Mesendoderm (in vitro differentiated cells): Measurements from ENCODE around the gene CRYBG2.

Experiments used
- DNase-seq: peaks from one replicate; pipeline ENCODE4 v3.0.0; 2013
- H2AK5ac ChIP-seq: 2 replicates; pipeline ENCODE4 v1.6.1; 2013; ENCODE audit warnings: low read length, inconsistent platforms
- H2BK120ac ChIP-seq: 2 replicates; pipeline ENCODE4 v1.6.1; 2013; ENCODE audit warnings: low read depth, mild to moderate bottlenecking, low read length, moderate library complexity, mixed read lengths
- H2BK15ac ChIP-seq: replicated peaks from 2 replicates; pipeline ENCODE4 v1.6.1; 2013; ENCODE audit warnings: low read depth, mild to moderate bottlenecking, moderate library complexity
- H2BK5ac ChIP-seq: 2 replicates; pipeline ENCODE4 v1.6.1; 2013; ENCODE audit warnings: low read length, inconsistent platforms
- H3K18ac ChIP-seq: 2 replicates; pipeline ENCODE4 v1.6.1; 2013; ENCODE audit warnings: mild to moderate bottlenecking, low read length, mixed read lengths
- H3K23ac ChIP-seq: one replicate; pipeline ENCODE4 v1.6.1; 2013; ENCODE audit warnings: low read length
- H3K27ac ChIP-seq: 2 replicates; pipeline ENCODE4 v1.5.1; 2013; ENCODE audit warnings: low read depth, mild to moderate bottlenecking, inconsistent platforms, low read length, moderate library complexity
- H3K27me3 ChIP-seq: 2 replicates; pipeline ENCODE4 v1.6.1; 2013; ENCODE audit warnings: low read length, control low read depth, mild to moderate bottlenecking, inconsistent platforms; ENCODE audit not compliant: insufficient read depth, poor library complexity
- H3K36me3 ChIP-seq: 2 replicates; pipeline ENCODE4 v1.6.1; 2013; ENCODE audit warnings: low read length, inconsistent platforms; ENCODE audit not compliant: control insufficient read depth, insufficient read depth
- H3K4ac ChIP-seq: one replicate; pipeline ENCODE4 v1.6.1; 2013; ENCODE audit warnings: low read depth, mild to moderate bottlenecking, low read length, moderate library complexity
- H3K4me1 ChIP-seq: 2 replicates; pipeline ENCODE4 v1.6.1; 2013; ENCODE audit warnings: low read depth, low read length, inconsistent platforms; ENCODE audit not compliant: control insufficient read depth
- H3K4me2 ChIP-seq: 2 replicates; pipeline ENCODE4 v1.6.1; 2013; ENCODE audit warnings: low read length
- H3K4me3 ChIP-seq: 2 replicates; pipeline ENCODE4 v1.5.1; 2013; ENCODE audit warnings: mild to moderate bottlenecking, low read length
- H3K56ac ChIP-seq: one replicate; pipeline ENCODE4 v1.6.1; 2013; ENCODE audit warnings: low read length
- H3K79me1 ChIP-seq: 2 replicates; pipeline ENCODE4 v1.6.1; 2013; ENCODE audit warnings: low read length, inconsistent platforms
- H3K79me2 ChIP-seq: 2 replicates; pipeline ENCODE4 v1.6.1; 2013; ENCODE audit warnings: mild to moderate bottlenecking, low read length; ENCODE audit not compliant: control insufficient read depth, insufficient read depth
- H3K9ac ChIP-seq: 2 replicates; pipeline ENCODE4 v1.6.1; 2013; ENCODE audit warnings: low read length, inconsistent platforms
- H4K5ac ChIP-seq: one replicate; pipeline ENCODE4 v1.6.1; 2013; ENCODE audit warnings: low read length
- H4K8ac ChIP-seq: one replicate; pipeline ENCODE4 v1.6.1; 2013; ENCODE audit warnings: low read depth, mild to moderate bottlenecking, control low read depth, low read length, moderate library complexity
- WGBS: extraction: QIAGEN DNeasy Blood & Tissue Kit; methylation state at CpG from one replicate; pipeline ENCODE4 v1.1.7; 2013; ENCODE audit warnings: low lambda C conversion rate, missing lambda C conversion rate; ENCODE audit not compliant: insufficient coverage; ENCODE audit errors: extremely low coverage; 5-methylcytosine and 5-hydroxymethylcytosine counted together

Gene CRYBG2

DNA sequence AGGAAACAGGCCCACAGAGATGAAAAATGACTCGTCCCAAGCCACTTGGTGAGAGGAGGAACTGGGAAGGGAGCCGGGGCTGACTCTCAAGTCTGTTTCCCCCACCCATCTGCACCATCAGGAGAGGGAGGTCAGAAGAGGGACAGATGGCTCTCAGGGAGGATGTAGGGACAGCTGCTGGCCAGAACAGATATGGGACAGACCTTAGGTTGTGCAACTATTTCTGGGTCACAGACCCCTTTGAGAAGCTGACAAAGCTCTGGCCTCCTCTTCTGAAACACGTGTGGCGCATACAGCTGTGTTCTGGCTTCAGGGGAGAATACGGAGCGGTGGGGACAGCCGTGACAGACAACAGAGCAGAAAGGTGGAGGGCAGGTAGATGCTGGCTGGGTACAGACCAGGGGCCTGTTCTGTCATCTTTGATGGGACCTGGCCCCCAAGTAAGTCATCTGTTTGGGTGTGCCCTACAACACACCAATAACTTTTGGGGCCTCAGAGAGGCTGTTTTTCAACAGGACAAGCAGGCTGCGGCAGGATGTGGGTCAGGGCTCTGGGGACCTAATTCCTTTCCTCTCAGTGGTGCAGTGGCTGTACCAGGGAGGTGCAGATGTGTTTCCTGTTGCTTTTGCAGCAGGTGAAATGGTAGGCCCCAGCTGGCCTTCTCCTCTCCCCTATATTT, 66.8 kb downstream of the CRYBG2 start:
- H3K18ac ChIP-seq, result no peak overlapping the region
- H3K27me3 ChIP-seq, result no peaks in the 10 kb centered on the region
- no peak overlapping the region for H2BK5ac ChIP-seq
- H3K4me1 ChIP-seq, result peaks cover 8% of the 10 kb centered on the region
- H3K56ac ChIP-seq, result no peak overlapping the region
- H3K79me1 ChIP-seq, result no peaks in the 10 kb centered on the region
- H3K23ac ChIP-seq, result no peak overlapping the region
- H4K8ac ChIP-seq, result no peak overlapping the region
- DNase-seq, result no peak
- H3K36me3 ChIP-seq, result no peaks in the 10 kb centered on the region
- H4K5ac ChIP-seq, result no peak overlapping the region
- H3K27ac ChIP-seq, result no peak overlapping the region
- H3K4ac ChIP-seq, result no peak overlapping the region
- no peak overlapping the region for H2BK15ac ChIP-seq
- H2AK5ac ChIP-seq, result no peak overlapping the region
- no peak overlapping the region for H3K4me3 ChIP-seq
- no peak overlapping the region for H3K9ac ChIP-seq
- WGBS, result no CpG with 5 or more reads among the region's 8 CpGs
- H3K79me2 ChIP-seq, result no peaks in the 10 kb centered on the region
- H3K4me2 ChIP-seq, result no peak overlapping the region
- no peak overlapping the region for H2BK120ac ChIP-seq

DNA sequence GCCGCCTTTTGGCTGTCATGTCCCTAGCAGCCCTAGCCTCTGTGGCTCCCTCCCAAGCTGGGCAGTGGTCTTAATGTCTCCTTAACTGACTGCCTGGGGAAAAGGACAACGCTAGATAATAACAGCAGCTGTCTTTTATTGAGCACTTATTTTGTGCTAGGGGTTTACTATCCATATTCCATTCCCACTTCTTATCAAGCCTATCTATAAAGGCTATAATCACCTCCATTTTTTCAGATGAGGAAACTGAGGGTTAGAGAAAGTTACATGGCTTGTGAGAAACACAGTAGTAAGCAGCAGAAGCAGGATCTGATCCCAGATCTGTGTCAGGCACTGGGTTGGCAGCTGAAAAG, 67.9 kb downstream of the CRYBG2 start:
- no peak overlapping the region for H3K4me3 ChIP-seq
- no peak overlapping the region for H3K4me2 ChIP-seq
- H2BK15ac ChIP-seq, result no peak overlapping the region
- H3K18ac ChIP-seq, result no peak overlapping the region
- no peak overlapping the region for H2AK5ac ChIP-seq
- no peak overlapping the region for H4K8ac ChIP-seq
- no peak overlapping the region for H3K56ac ChIP-seq
- no peak overlapping the region for H4K5ac ChIP-seq
- no peak overlapping the region for H3K23ac ChIP-seq
- no peak overlapping the region for H3K9ac ChIP-seq
- no peak overlapping the region for H3K4ac ChIP-seq
- H2BK120ac ChIP-seq, result no peak overlapping the region
- no peaks in the 10 kb centered on the region for H3K36me3 ChIP-seq
- H3K79me2 ChIP-seq, result no peaks in the 10 kb centered on the region
- peaks cover 16% of the 10 kb centered on the region for H3K4me1 ChIP-seq
- H3K79me1 ChIP-seq, result no peaks in the 10 kb centered on the region
- no peaks in the 10 kb centered on the region for H3K27me3 ChIP-seq
- H3K27ac ChIP-seq, result no peak overlapping the region
- no peak overlapping the region for H2BK5ac ChIP-seq
- DNase-seq, result no peak
- no CpG with 5 or more reads among the region's 2 CpGs for WGBS

- WGBS, result no CpG with 5 or more reads among the region's 19 CpGs
- no peak overlapping the region for H2BK15ac ChIP-seq
- H3K56ac ChIP-seq, result peak overlapping the region; percentile 53
- H3K27ac ChIP-seq, result no peak overlapping the region
- no peak overlapping the region for H4K8ac ChIP-seq
- H3K9ac ChIP-seq, result no peak overlapping the region
- no peak overlapping the region for H2AK5ac ChIP-seq
- no peak overlapping the region for H3K4me3 ChIP-seq
- peaks cover 1% of the 10 kb centered on the region for H3K79me1 ChIP-seq
- H3K4me2 ChIP-seq, result no peak overlapping the region
- DNase-seq, result peak; percentile 90
- no peaks in the 10 kb centered on the region for H3K79me2 ChIP-seq
- no peak overlapping the region for H3K4ac ChIP-seq
- H2BK120ac ChIP-seq, result no peak overlapping the region
- H4K5ac ChIP-seq, result no peak overlapping the region
- no peak overlapping the region for H3K23ac ChIP-seq
- peaks cover 14% of the 10 kb centered on the region for H3K4me1 ChIP-seq
- H2BK5ac ChIP-seq, result no peak overlapping the region
- H3K18ac ChIP-seq, result no peak overlapping the region
- H3K27me3 ChIP-seq, result no peaks in the 10 kb centered on the region
- H3K36me3 ChIP-seq, result no peaks in the 10 kb centered on the region
These were observed 68.4 kb downstream of the CRYBG2 start for GRCh38 chr1:26285366-26286063.

DNA sequence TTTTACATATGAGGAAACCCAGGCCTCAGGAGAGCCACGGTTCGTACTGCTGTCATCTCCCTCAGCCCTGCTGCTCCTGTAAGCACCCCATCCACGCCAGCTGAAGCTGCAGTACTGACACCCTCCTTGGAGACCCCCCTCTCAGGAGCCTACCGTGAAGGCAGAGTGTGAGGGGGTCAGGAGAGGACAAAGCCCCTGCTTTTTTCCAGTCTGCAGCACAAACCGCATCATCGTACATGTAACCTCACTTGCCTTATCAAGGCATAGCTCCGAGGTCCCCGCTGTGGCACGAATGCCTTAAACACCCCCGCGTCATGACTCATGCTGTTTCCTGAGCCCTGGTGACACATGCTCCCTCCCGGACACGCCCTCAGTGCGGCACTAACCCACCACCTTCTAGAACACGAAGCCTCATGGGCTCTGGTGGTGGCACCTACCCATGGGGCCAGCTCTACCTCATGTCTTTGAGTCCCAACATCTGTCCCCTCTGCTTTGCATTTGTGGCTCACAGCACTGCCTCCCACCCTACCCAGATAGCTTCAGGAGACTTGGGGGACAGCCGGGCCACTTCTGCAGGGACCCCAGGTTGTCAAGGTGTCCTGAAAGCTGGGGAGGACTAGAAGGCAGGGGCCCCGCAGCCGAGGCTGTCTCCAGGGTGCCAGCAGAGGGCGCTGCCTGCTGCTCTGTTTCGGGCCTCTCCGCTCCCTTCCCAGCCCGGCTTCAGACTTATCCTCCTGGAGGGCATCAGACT, 69.2 kb downstream of the CRYBG2 start:
- Histone ChIP-seq H2AK5ac (no peak overlapping the region), H2BK5ac (no peak overlapping the region), H4K8ac (no peak overlapping the region), H3K23ac (no peak overlapping the region), H3K27ac (no peak overlapping the region), H3K4me1 (peaks cover 9% of the 10 kb centered on the region), H3K4me3 (no peak overlapping the region), H2BK120ac (no peak overlapping the region), H3K27me3 (no peaks in the 10 kb centered on the region), H3K4me2 (no peak overlapping the region), H3K9ac (peak overlapping the region; percentile 23), H3K18ac (no peak overlapping the region), H3K4ac (no peak overlapping the region), H3K79me1 (peaks cover 1% of the 10 kb centered on the region), H3K56ac (no peak overlapping the region), H2BK15ac (no peak overlapping the region), H3K36me3 (no peaks in the 10 kb centered on the region), H4K5ac (no peak overlapping the region), H3K79me2 (no peaks in the 10 kb centered on the region)
- WGBS, result no CpG with 5 or more reads among the region's 22 CpGs
- peak; percentile 82 for DNase-seq

DNA sequence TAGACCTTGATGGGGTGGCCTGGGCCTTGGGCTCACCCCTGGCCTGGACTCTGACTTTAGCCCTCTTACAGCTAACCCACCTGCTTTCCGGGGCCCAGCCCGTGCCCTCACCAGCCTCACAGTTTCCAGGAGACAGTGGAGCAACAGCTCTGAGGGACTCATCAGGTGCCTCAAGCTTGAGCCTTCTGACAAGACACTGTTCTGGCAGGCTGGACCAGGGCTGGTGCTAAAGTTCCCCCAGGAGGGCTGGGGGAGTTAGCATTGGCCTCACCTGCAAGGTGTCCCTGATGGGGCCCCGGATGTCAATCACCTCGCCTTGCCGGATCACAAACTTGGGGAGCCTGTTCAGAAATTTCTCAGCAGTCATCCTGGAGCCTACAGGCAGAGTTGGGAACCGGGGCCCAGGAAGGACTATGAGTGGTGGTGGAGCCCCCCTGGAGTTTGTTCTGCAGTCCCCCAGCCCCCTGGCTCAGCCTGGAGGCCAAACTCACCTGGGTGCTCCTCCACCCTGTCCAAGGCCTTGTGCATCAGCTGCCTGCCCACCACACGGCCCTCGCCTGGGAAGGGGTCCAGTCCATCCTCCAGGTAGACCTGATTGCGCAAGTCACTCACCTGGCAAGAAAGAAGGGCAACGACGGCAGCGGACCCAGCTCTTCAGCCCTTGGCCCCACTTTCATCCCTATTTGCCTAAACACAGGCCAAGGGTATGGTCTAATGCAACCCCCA, 69.9 kb downstream of the CRYBG2 start:
- Histone ChIP-seq H3K79me1 (peaks cover 1% of the 10 kb centered on the region), H3K27me3 (no peaks in the 10 kb centered on the region), H3K56ac (no peak overlapping the region), H3K36me3 (no peaks in the 10 kb centered on the region), H3K4me1 (peaks cover 13% of the 10 kb centered on the region), H4K8ac (no peak overlapping the region), H2BK5ac (no peak overlapping the region), H3K4me2 (no peak overlapping the region), H3K27ac (no peak overlapping the region), H3K4ac (no peak overlapping the region), H2AK5ac (no peak overlapping the region), H4K5ac (no peak overlapping the region), H3K79me2 (no peaks in the 10 kb centered on the region), H3K9ac (no peak overlapping the region), H3K4me3 (no peak overlapping the region), H3K18ac (no peak overlapping the region), H2BK15ac (no peak overlapping the region), H3K23ac (no peak overlapping the region), H2BK120ac (no peak overlapping the region)
- no peak for DNase-seq
- WGBS, result no CpG with 5 or more reads among the region's 12 CpGs
